Upper lobe of right lung (tissue), 1 donor: ENCODE results near the gene C2CD2. TPM values are rescaled to one million over a fixed set of nuclear protein-coding genes. Genes with fewer than 3 reads are reported as not detected.

ENCODE experiments used
- ATAC-seq: fragments of 200-7000 bp; cut with Tn5 transposase; one replicate; pipeline ENCODE4 v1.9.1; 2020; ENCODE audit warnings: mild to moderate bottlenecking, moderate library complexity
- DNase-seq: peaks from one replicate; pipeline ENCODE4 v3.0.0-alpha.2; 2020
- H3K27ac ChIP-seq: fragments of 200-600 bp; one replicate; pipeline ENCODE4 v1.8.0; 2022
- H3K27me3 ChIP-seq: fragments of 200-600 bp; one replicate; pipeline ENCODE4 v1.8.0; 2022; ENCODE audit warnings: mild to moderate bottlenecking
- H3K36me3 ChIP-seq: fragments of 200-600 bp; one replicate; pipeline ENCODE4 v1.8.0; 2022
- H3K4me1 ChIP-seq: fragments of 200-600 bp; one replicate; pipeline ENCODE4 v1.8.0; 2022
- H3K4me3 ChIP-seq: fragments of 200-600 bp; one replicate; pipeline ENCODE4 v1.8.0; 2022; ENCODE audit warnings: mild to moderate bottlenecking
- H3K9me3 ChIP-seq: fragments of 200-600 bp; one replicate; pipeline ENCODE4 v1.8.0; 2022
- CTCF ChIP-seq: fragments of 200-600 bp; IDR thresholded peaks from one replicate; pipeline ENCODE4 v1.8.0; 2022; ENCODE audit warnings: antibody characterized with exemption
- intact Hi-C: fragments of 100-400 bp; cut with DNase I; formaldehyde crosslinking; loops from one replicate; pipeline ENCODE4 v1.11.0; 2022
- total RNA-seq: library from RNA; stranded (reverse); fragmentation: NEBNext Ultra II Directional; extraction: Animal tissue kit (Norgen Biotek cat#: 25700); gene quantifications from one replicate; pipeline ENCODE4 v1.2.1, GENCODE V29; 2021
- donor health status: DM: no; HTN: yes; CAD: no; lungs with severe emphysema.

Gene C2CD2
- total RNA-seq, 1 donor from 2014 or later, result 26.4 TPM

GRCh38 chr21:41901099-41901498 is 52.7 kb downstream of the C2CD2 start:
- no peak for TF ChIP-seq CTCF
- DNase-seq, result no peak
- Histone ChIP-seq H3K4me1 (peaks cover under 1% of the 10 kb centered on the region), H3K4me3 (no peak overlapping the region), H3K27me3 (no peaks in the 10 kb centered on the region), H3K36me3 (peaks cover 2% of the 10 kb centered on the region), H3K9me3 (no peaks in the 10 kb centered on the region), H3K27ac (no peak overlapping the region)
- intact Hi-C loops, result no loop called here
- ATAC-seq, result peak; percentile 70

- Histone ChIP-seq H3K27ac (no peak overlapping the region), H3K4me3 (no peak overlapping the region), H3K9me3 (no peaks in the 10 kb centered on the region), H3K27me3 (no peaks in the 10 kb centered on the region), H3K4me1 (peaks cover 6% of the 10 kb centered on the region), H3K36me3 (peaks cover 6% of the 10 kb centered on the region)
- ATAC-seq, result no peak
- no peak for TF ChIP-seq CTCF
- no peak for DNase-seq
- intact Hi-C loops, result no loop called here
Observed at GRCh38 chr21:41900401-41900800, 53.4 kb downstream of the C2CD2 start.

GRCh38 chr21:41899426-41900202 is 54.2 kb downstream of the C2CD2 start:
- Histone ChIP-seq H3K27me3 (no peaks in the 10 kb centered on the region), H3K36me3 (peaks cover 7% of the 10 kb centered on the region), H3K9me3 (no peaks in the 10 kb centered on the region), H3K4me3 (no peak overlapping the region), H3K4me1 (peaks cover 6% of the 10 kb centered on the region), H3K27ac (no peak overlapping the region)
- TF ChIP-seq CTCF, result no peak
- intact Hi-C loops, result no loop called here
- DNase-seq (no peak), ATAC-seq (no peak)

- ATAC-seq, result no peak
- DNase-seq, result no peak
- Histone ChIP-seq H3K4me1 (peaks cover 6% of the 10 kb centered on the region), H3K4me3 (no peak overlapping the region), H3K27me3 (no peaks in the 10 kb centered on the region), H3K36me3 (peaks cover 7% of the 10 kb centered on the region), H3K27ac (no peak overlapping the region), H3K9me3 (no peaks in the 10 kb centered on the region)
- intact Hi-C loops, result no loop called here
- TF ChIP-seq CTCF, result no peak
Observed at GRCh38 chr21:41898998-41899397, 54.8 kb downstream of the C2CD2 start.

- intact Hi-C loops, result no loop called here
- Histone ChIP-seq H3K4me3 (no peak overlapping the region), H3K36me3 (peaks cover 7% of the 10 kb centered on the region), H3K27ac (no peak overlapping the region), H3K4me1 (peaks cover 6% of the 10 kb centered on the region), H3K9me3 (no peaks in the 10 kb centered on the region), H3K27me3 (no peaks in the 10 kb centered on the region)
- no peak for TF ChIP-seq CTCF
- no peak for ATAC-seq
- DNase-seq, result no peak
Observed at GRCh38 chr21:41897700-41898099, 56.1 kb downstream of the C2CD2 start.
